RWPE2 (cell line): ENCODE measurements around the gene STXBP3.

Experiments used
- ATAC-seq: fragments of 200-7000 bp; cut with Tn5 transposase; 3 replicates; pipeline ENCODE4 v1.9.1; 2021; ENCODE audit warnings: low read depth
- DNase-seq: peaks from one replicate; pipeline ENCODE4 v3.0.0-alpha.2; 2020; ENCODE audit warnings: low spot score
- H3K27ac ChIP-seq: fragments of 450-650 bp; 2 replicates; pipeline ENCODE4 v1.5.1; 2017; ENCODE audit warnings: mild to moderate bottlenecking; ENCODE audit not compliant: poor library complexity, severe bottlenecking
- H3K27me3 ChIP-seq: fragments of 250-450 bp; sonication (Bioruptor Pico); 2 replicates; pipeline ENCODE4 v1.5.1; 2021; ENCODE audit warnings: mild to moderate bottlenecking, moderate library complexity; ENCODE audit not compliant: insufficient read depth, poor library complexity, severe bottlenecking
- H3K36me3 ChIP-seq: fragments of 250-450 bp; sonication (Bioruptor Pico); 2 replicates; pipeline ENCODE4 v1.5.1; 2020; ENCODE audit warnings: low read depth, mild to moderate bottlenecking, moderate library complexity
- H3K4me1 ChIP-seq: fragments of 250-450 bp; sonication (Bioruptor Pico); 2 replicates; pipeline ENCODE4 v1.5.1; 2021; ENCODE audit warnings: mild to moderate bottlenecking, moderate library complexity; ENCODE audit not compliant: insufficient read depth, poor library complexity, severe bottlenecking
- H3K4me3 ChIP-seq: fragments of 250-450 bp; sonication (Bioruptor Pico); 2 replicates; pipeline ENCODE4 v1.5.1; 2021; ENCODE audit warnings: mild to moderate bottlenecking, moderate library complexity; ENCODE audit not compliant: severe bottlenecking
- H3K9me3 ChIP-seq: fragments of 250-450 bp; sonication (Bioruptor Pico); 2 replicates; pipeline ENCODE4 v1.5.1; 2021; ENCODE audit warnings: mild to moderate bottlenecking, moderate library complexity; ENCODE audit not compliant: severe bottlenecking
- CTCF ChIP-seq: fragments of 450-650 bp; IDR thresholded peaks from one replicate; pipeline ENCODE4 v1.5.1; 2017; ENCODE audit warnings: mild to moderate bottlenecking, moderate library complexity; ENCODE audit not compliant: poor library complexity, severe bottlenecking

STXBP3 gene

GRCh38 chr1:108712606-108713150, 33.8 kb upstream of the STXBP3 start, which contains the start of gene FNDC7:
Gene FNDC7, plus strand, starts transcription at chr1:108712908. Its CDS starts 26 bp downstream, at chr1:108712934.
- ATAC-seq (no peak), DNase-seq (no peak)
- no peak within 1 kb of the TSS for H3K27ac ChIP-seq
- H3K4me1 ChIP-seq: no peaks in the 10 kb centered on the region
- no peak for TF ChIP-seq CTCF
- H3K27me3 ChIP-seq: no peaks in the 10 kb centered on the region
- no peaks in the 10 kb centered on the region for H3K36me3 ChIP-seq
- no peaks in the 10 kb centered on the region for H3K9me3 ChIP-seq
- H3K4me3 ChIP-seq: no peak within 1 kb of the TSS

- DNase-seq (no peak), ATAC-seq (no peak)
- Histone ChIP-seq H3K9me3 (no peaks in the 10 kb centered on the region), H3K4me3 (no peak overlapping the region), H3K36me3 (no peaks in the 10 kb centered on the region), H3K27me3 (no peaks in the 10 kb centered on the region), H3K4me1 (peaks cover 11% of the 10 kb centered on the region), H3K27ac (no peak overlapping the region)
- TF ChIP-seq CTCF: no peak
Observed at GRCh38 chr1:108715932-108716331, 30.5 kb upstream of the STXBP3 start.

- no peak for TF ChIP-seq CTCF
- ATAC-seq (no peak), DNase-seq (no peak)
- no peak overlapping the region for H3K4me3 ChIP-seq
- H3K4me1 ChIP-seq: peaks cover 16% of the 10 kb centered on the region
- no peaks in the 10 kb centered on the region for H3K27me3 ChIP-seq
- no peaks in the 10 kb centered on the region for H3K9me3 ChIP-seq
- no peak overlapping the region for H3K27ac ChIP-seq
- H3K36me3 ChIP-seq: no peaks in the 10 kb centered on the region
Observed at GRCh38 chr1:108716437-108717230, 29.8 kb upstream of the STXBP3 start.

GRCh38 chr1:108717774-108718316, 28.6 kb upstream of the STXBP3 start:
- Histone ChIP-seq H3K4me3 (no peak overlapping the region), H3K36me3 (no peaks in the 10 kb centered on the region), H3K4me1 (peaks cover 16% of the 10 kb centered on the region), H3K27ac (no peak overlapping the region), H3K9me3 (no peaks in the 10 kb centered on the region), H3K27me3 (no peaks in the 10 kb centered on the region)
- no peak for TF ChIP-seq CTCF
- ATAC-seq: no peak
- no peak for DNase-seq
